GM12891 (cell line): ENCODE data around the gene ZNF44.

ENCODE experiments used
- DNase-seq: peaks from one replicate; pipeline ENCODE4 v3.0.0; 2011; ENCODE audit warnings: low spot score; ENCODE audit not compliant: insufficient read length
- FAIRE-seq: peaks from 2 replicates; lab custom pipeline; 2011; peaks lifted over from hg19 to GRCh38; lab: Jason Lieb, UNC
- PAX5 ChIP-seq: IDR thresholded peaks from 2 replicates; pipeline ENCODE4 v1.6.1; 2011; ENCODE audit warnings: low read length, moderate library complexity, mild to moderate bottlenecking; ENCODE audit not compliant: insufficient read depth, severe bottlenecking
- POLR2A ChIP-seq: IDR thresholded peaks from 2 replicates; pipeline ENCODE4 v1.6.1; 2011; ENCODE audit warnings: low read depth, low read length, control low read depth
- POLR2AphosphoS5 ChIP-seq: IDR thresholded peaks from 2 replicates; pipeline ENCODE4 v1.6.1; 2011; ENCODE audit warnings: low read depth, low read length, control low read depth
- POU2F2 ChIP-seq: IDR thresholded peaks from 2 replicates; pipeline ENCODE4 v1.6.1; 2011; ENCODE audit warnings: low read depth, mild to moderate bottlenecking, control low read depth, low read length, moderate library complexity
- SPI1 ChIP-seq: IDR thresholded peaks from 2 replicates; pipeline ENCODE4 v1.6.1; 2011; ENCODE audit warnings: low read depth, low read length, control low read depth
- TAF1 ChIP-seq: IDR thresholded peaks from 2 replicates; pipeline ENCODE4 v1.6.1; 2011; ENCODE audit warnings: low read depth, low read length, control low read depth

ZNF44 gene

GRCh38 chr19:12265921-12266704 is 28.6 kb downstream of the ZNF44 start:
- FAIRE-seq (no peak), DNase-seq (no peak)
- TF ChIP-seq POLR2A (no peak), TAF1 (no peak), POU2F2 (no peak), POLR2AphosphoS5 (no peak), PAX5 (no peak), SPI1 (no peak)

GRCh38 chr19:12261554-12261953 is 33.1 kb downstream of the ZNF44 start:
- FAIRE-seq (no peak), DNase-seq (no peak)
- TF ChIP-seq POLR2A, result no peak
- TF ChIP-seq POU2F2, result no peak
- TF ChIP-seq PAX5, result no peak
- TF ChIP-seq POLR2AphosphoS5, result no peak
- TF ChIP-seq TAF1, result no peak
- TF ChIP-seq SPI1, result no peak

DNA sequence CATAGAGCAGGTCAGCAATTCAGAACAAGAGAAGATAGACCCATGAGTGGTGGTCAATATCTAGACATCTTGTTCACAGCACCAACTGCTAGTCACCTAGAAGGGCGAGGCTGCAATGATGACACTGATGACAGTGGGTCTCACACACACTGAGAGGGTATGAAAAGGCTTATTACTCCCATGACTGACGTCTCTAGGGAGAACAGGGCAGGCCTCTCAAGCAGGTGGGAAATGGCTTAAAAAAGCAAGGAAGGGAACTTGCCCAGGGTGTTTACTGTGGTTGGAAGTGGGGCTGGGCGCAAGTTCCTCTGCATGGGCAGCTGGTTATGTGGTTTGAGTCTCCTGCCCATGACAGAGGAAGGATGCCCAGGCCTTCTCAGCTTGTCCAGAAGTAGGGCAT is 33.8 kb downstream of the ZNF44 start:
- DNase-seq (no peak), FAIRE-seq (no peak)
- TF ChIP-seq PAX5 (no peak), TAF1 (no peak), POU2F2 (no peak), POLR2AphosphoS5 (no peak), POLR2A (no peak), SPI1 (no peak)

DNA sequence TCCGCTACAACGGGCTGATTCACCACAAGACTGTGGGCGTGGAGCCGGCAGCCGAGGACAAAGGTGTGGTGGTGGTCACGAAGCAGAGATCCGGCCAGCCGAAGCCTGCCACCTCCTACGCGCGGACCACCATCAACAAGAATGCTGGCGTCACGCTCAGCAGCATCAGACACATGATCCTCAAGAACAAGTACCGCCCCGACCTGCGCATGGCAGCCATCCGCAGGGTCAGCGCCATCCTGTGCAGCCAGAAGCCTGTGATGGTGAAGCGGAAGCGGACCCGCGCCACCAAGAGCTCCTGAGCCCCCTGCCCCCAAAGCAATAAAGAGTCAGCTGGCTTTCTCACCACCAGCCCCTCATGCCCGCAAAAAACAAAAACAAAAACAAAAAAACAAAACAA is 34.4 kb downstream of the ZNF44 start:
- FAIRE-seq, result no peak
- no peak for DNase-seq
- TF ChIP-seq TAF1, result no peak
- TF ChIP-seq SPI1, result no peak
- TF ChIP-seq POLR2A, result no peak
- TF ChIP-seq PAX5, result no peak
- TF ChIP-seq POU2F2, result no peak
- no peak for TF ChIP-seq POLR2AphosphoS5

DNA sequence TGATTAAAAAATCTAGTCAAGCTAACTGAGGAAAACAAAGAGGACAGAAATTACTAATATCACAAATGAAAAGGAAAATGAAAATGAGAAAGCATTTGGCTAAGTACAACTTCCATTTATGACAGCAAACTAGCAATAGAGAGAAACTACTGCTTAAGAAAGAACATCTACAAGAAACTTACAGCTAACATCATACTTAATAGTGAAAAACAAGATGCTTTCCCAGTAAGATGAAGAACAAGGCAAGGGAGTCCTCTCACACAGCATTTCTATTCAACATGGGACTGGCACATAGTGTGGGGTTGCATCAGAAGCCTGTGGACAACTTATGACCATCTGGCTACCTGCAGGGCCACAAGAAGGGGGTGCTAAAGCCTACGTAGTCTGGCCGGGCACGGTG is 39.3 kb downstream of the ZNF44 start:
- FAIRE-seq (no peak), DNase-seq (no peak)
- no peak for TF ChIP-seq POLR2AphosphoS5
- no peak for TF ChIP-seq PAX5
- TF ChIP-seq TAF1, result no peak
- TF ChIP-seq SPI1, result no peak
- no peak for TF ChIP-seq POU2F2
- TF ChIP-seq POLR2A, result no peak

DNA sequence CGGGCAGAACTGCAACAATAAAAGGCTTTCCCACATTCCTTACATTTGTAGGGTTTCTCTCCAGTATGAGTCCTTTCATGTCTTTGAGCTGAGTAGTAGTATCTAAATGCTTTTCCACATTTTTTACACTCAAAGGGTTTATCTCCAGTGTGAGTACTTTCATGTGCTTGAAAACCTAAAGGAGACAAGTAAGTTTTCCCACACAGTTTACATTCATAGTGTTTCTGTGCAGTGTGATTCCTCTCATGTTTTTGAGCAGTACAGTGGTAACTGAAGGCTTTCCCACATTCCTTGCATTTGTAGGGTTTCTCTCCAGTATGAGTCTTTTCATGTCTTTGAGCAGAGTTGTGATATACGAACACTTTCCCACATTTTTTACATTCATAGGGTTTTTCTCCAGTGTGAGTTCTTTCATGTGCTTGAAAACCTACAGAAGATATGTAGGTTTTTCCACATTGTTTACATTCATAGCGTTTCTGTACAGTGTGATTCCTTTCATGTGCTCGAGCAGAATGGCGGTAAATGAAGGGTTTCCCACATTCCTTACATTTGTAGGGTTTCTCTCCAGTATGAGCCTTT is 47.0 kb downstream of the ZNF44 start:
- FAIRE-seq (no peak), DNase-seq (no peak)
- TF ChIP-seq TAF1 (no peak), POU2F2 (no peak), PAX5 (no peak), POLR2AphosphoS5 (no peak), SPI1 (no peak), POLR2A (no peak)

- no peak for FAIRE-seq
- TF ChIP-seq POLR2AphosphoS5 (no peak), POU2F2 (no peak), POLR2A (no peak), TAF1 (no peak), PAX5 (no peak), SPI1 (no peak)
Observed at GRCh38 chr19:12244370-12244769, 50.3 kb downstream of the ZNF44 start.

GRCh38 chr19:12237143-12237839 is 57.4 kb downstream of the ZNF44 start:
- TF ChIP-seq PAX5 (no peak), POLR2AphosphoS5 (no peak), TAF1 (no peak), SPI1 (no peak), POLR2A (no peak), POU2F2 (no peak)
- no peak for DNase-seq
- no peak for FAIRE-seq

More at GRCh38 chr19:12244370-12244769, 50.3 kb downstream of the ZNF44 start:
- no peak for DNase-seq

- DNase-seq, result no peak
- TF ChIP-seq POLR2AphosphoS5 (no peak), POLR2A (no peak), PAX5 (no peak), TAF1 (no peak), SPI1 (no peak), POU2F2 (no peak)
- FAIRE-seq, result no peak
Observed at GRCh38 chr19:12232961-12233360, 61.7 kb downstream of the ZNF44 start.
